GM12892 (cell line): ENCODE results near the gene RARB.

ENCODE experiments used
- POLR2A ChIP-seq: IDR thresholded peaks from 2 replicates; pipeline ENCODE4 v1.6.1; 2011; ENCODE audit warnings: low read depth, low read length, control low read depth
- POLR2AphosphoS5 ChIP-seq: IDR thresholded peaks from 2 replicates; pipeline ENCODE4 v1.6.1; 2011; ENCODE audit warnings: low read depth, low read length, control low read depth
- TAF1 ChIP-seq: IDR thresholded peaks from 2 replicates; pipeline ENCODE4 v1.6.1; 2011; ENCODE audit warnings: low read depth, mild to moderate bottlenecking, control low read depth, low read length, borderline replicate concordance

- TF ChIP-seq POLR2AphosphoS5 (no peak), POLR2A (no peak), TAF1 (no peak)
These were observed 5.0 kb downstream of the RARB start for GRCh38 chr3:25433106-25433505.
